Activated B cell treated with CpG ODN at 0.5 μM for 24 hours (primary cell): Measurements from ENCODE around the gene ASPG. TPM values are rescaled to one million over a fixed set of nuclear protein-coding genes. Genes with fewer than 3 reads are reported as not detected.

ENCODE experiments used
- ATAC-seq: fragments of 200-7000 bp; cut with Tn5 transposase; one replicate; pipeline ENCODE4 v1.10.0; 2021; ENCODE audit warnings: low read depth, mild to moderate bottlenecking, moderate library complexity
- CTCF ChIA-PET: fragments of 350-600 bp; sonication (Branson Sonifier 250); formaldehyde crosslinking; loops from one replicate; lab custom pipeline; 2021; ENCODE audit warnings: antibody characterized with exemption; lab: Charles Lee
- POLR2A ChIA-PET: fragments of 350-600 bp; sonication (Branson Sonifier 250); formaldehyde crosslinking; loops from one replicate; lab custom pipeline; 2021; ENCODE audit warnings: antibody characterized with exemption; lab: Charles Lee
- DNase-seq: peaks from one replicate; pipeline ENCODE4 v3.0.0; 2022
- H3K27ac Mint-ChIP-seq: one replicate; pipeline ENCODE4 v1.8.0; 2020; ENCODE audit warnings: mixed read lengths
- H3K27me3 Mint-ChIP-seq: one replicate; pipeline ENCODE4 v1.8.0; 2021; ENCODE audit warnings: mixed read lengths
- H3K36me3 Mint-ChIP-seq: one replicate; pipeline ENCODE4 v1.8.0; 2021; ENCODE audit warnings: low read depth, mixed read lengths
- H3K4me1 Mint-ChIP-seq: one replicate; pipeline ENCODE4 v1.8.0; 2021; ENCODE audit warnings: mixed read lengths
- H3K4me3 Mint-ChIP-seq: one replicate; pipeline ENCODE4 v1.8.0; 2020; ENCODE audit warnings: mild to moderate bottlenecking, mixed read lengths
- H3K9me3 Mint-ChIP-seq: one replicate; pipeline ENCODE4 v1.8.0; 2020; ENCODE audit warnings: mixed read lengths
- intact Hi-C: fragments of 100-400 bp; cut with micrococcal nuclease; formaldehyde crosslinking; loops from one replicate; pipeline ENCODE4 v1.15.1; 2024
- total RNA-seq: library from RNA; stranded (reverse); gene quantifications from 2 replicates; pipeline ENCODE4 v1.2.3, GENCODE V29; 2022
- TF ChIP-seq, protein P1 (sequence below): fragments of 200-600 bp; IDR thresholded peaks from one replicate; pipeline ENCODE4 v1.8.0; 2022; ENCODE audit warnings: antibody characterized with exemption, mild to moderate bottlenecking

ASPG gene
- total RNA-seq, 1 donor from 2014 or later: not detected

DNA sequence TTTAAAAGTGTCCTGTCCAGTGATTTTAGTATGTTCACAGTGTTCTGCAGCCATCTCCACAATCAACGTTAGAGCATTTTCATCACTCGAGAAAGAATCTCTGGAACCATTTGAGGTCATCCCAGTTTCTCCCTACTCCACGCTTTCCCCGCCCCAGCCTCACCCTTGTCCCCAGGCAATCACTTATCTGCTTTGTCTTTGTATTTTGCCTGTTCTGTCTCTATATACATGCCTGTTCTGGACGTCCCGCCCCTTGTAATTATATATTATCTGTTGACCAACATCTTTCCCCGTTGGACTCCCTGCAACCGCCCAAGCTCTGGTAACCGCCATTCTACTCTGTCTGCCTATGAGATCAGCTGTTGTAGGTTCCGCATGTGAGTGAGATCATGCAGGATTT lies 21.5 kb upstream of the ASPG start:
- intact Hi-C loops: no loop called here
- no peak overlapping the region for H3K27ac Mint-ChIP-seq
- POLR2A ChIA-PET: no interaction called here
- H3K4me1 Mint-ChIP-seq: no peaks in the 10 kb centered on the region
- ATAC-seq (no peak), DNase-seq (no peak)
- H3K36me3 Mint-ChIP-seq: no peaks in the 10 kb centered on the region
- peaks cover 32% of the 10 kb centered on the region for H3K27me3 Mint-ChIP-seq
- TF ChIP-seq, protein P1, sequence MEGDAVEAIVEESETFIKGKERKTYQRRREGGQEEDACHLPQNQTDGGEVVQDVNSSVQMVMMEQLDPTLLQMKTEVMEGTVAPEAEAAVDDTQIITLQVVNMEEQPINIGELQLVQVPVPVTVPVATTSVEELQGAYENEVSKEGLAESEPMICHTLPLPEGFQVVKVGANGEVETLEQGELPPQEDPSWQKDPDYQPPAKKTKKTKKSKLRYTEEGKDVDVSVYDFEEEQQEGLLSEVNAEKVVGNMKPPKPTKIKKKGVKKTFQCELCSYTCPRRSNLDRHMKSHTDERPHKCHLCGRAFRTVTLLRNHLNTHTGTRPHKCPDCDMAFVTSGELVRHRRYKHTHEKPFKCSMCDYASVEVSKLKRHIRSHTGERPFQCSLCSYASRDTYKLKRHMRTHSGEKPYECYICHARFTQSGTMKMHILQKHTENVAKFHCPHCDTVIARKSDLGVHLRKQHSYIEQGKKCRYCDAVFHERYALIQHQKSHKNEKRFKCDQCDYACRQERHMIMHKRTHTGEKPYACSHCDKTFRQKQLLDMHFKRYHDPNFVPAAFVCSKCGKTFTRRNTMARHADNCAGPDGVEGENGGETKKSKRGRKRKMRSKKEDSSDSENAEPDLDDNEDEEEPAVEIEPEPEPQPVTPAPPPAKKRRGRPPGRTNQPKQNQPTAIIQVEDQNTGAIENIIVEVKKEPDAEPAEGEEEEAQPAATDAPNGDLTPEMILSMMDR: no peak
- H3K4me3 Mint-ChIP-seq: no peak overlapping the region
- H3K9me3 Mint-ChIP-seq: peaks cover 8% of the 10 kb centered on the region
- CTCF ChIA-PET: no interaction called here

DNA sequence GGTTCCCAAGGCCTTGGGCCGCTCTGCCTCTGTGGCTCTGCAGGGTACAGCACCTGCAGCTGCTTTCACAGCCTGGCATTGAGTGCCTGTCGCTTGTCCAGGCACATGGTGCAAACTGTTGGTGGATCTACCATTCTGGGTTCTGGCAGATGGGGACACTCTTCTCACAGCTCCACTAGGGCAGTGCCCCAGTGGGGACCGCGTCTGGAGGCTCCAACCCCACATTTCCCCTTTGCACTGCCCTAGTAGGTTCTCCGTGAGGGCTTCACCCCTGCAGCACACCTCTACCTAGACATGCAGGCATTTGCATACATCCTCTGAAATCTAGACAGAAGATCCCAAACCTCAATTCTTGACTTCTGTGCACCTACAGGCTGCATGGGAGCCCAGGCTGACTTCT lies 19.2 kb upstream of the ASPG start:
- intact Hi-C loops: no loop called here
- no peaks in the 10 kb centered on the region for H3K36me3 Mint-ChIP-seq
- CTCF ChIA-PET: no interaction called here
- peaks cover 35% of the 10 kb centered on the region for H3K27me3 Mint-ChIP-seq
- H3K4me3 Mint-ChIP-seq: no peak overlapping the region
- H3K27ac Mint-ChIP-seq: no peak overlapping the region
- POLR2A ChIA-PET: no interaction called here
- ATAC-seq (no peak), DNase-seq (no peak)
- H3K9me3 Mint-ChIP-seq: peaks cover 8% of the 10 kb centered on the region
- no peaks in the 10 kb centered on the region for H3K4me1 Mint-ChIP-seq
- TF ChIP-seq, protein P1: no peak

DNA sequence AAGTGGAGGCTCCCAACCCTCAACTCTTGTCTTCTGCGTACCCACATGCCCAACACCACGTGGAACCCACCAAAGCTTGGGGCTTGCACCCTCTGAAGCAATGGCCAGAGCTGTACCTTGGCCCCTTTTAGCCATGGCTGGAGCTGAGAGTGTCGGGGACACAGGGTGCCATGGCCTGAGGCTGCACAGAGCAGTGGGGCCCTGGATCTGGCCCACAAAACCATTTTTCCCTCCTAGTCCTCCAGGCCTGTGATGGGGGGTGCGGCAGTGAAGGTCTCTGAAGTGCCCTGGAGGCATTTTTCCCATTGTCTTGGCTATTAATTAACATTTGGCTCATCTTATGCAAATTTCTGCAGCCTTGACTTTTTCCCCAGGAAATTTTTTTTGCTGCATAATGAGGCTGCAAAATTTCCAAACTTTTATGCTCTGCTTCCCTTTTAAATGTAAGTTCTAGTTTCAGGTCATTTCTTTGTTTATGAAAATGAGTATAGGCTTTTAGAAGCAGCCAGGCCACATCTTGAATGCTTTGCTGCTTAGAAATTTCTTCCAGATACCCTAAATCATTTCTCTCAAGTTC lies 18.7 kb upstream of the ASPG start:
- TF ChIP-seq, protein P1: no peak
- ChIA-PET POLR2A (no interaction called here), CTCF (no interaction called here)
- Mint-ChIP-seq H3K4me3 (no peak overlapping the region), H3K27me3 (peaks cover 35% of the 10 kb centered on the region), H3K27ac (no peak overlapping the region), H3K4me1 (no peaks in the 10 kb centered on the region), H3K36me3 (no peaks in the 10 kb centered on the region), H3K9me3 (peaks cover 8% of the 10 kb centered on the region)
- no peak for DNase-seq
- ATAC-seq: no peak
- intact Hi-C loops: no loop called here

DNA sequence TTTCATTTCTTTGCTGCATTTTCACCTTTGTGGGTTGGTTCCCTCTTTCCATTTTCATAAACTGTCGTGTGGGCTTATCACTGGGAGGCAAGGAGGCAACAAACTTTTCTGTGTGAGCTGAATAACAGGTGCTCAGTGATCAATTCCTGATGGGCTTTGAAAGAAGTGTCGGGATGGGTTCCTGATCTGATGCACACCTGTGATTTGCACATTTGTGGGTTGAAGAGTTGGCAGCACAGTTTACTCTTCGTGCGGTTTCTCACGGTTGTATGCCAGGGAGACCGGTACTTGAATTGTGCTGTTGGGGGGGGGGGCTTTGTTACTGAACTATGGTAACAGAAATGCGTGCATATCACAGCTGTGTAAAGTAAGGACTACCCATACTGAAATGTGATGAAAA lies 16.0 kb upstream of the ASPG start:
- no peak for ATAC-seq
- H3K27me3 Mint-ChIP-seq: peaks cover 22% of the 10 kb centered on the region
- H3K4me3 Mint-ChIP-seq: no peak overlapping the region
- POLR2A ChIA-PET: no interaction called here
- CTCF ChIA-PET: no interaction called here
- no peaks in the 10 kb centered on the region for H3K36me3 Mint-ChIP-seq
- TF ChIP-seq, protein P1: no peak
- no peak for DNase-seq
- intact Hi-C loops: no loop called here
- no peak overlapping the region for H3K27ac Mint-ChIP-seq
- H3K4me1 Mint-ChIP-seq: no peaks in the 10 kb centered on the region
- peaks cover 19% of the 10 kb centered on the region for H3K9me3 Mint-ChIP-seq

DNA sequence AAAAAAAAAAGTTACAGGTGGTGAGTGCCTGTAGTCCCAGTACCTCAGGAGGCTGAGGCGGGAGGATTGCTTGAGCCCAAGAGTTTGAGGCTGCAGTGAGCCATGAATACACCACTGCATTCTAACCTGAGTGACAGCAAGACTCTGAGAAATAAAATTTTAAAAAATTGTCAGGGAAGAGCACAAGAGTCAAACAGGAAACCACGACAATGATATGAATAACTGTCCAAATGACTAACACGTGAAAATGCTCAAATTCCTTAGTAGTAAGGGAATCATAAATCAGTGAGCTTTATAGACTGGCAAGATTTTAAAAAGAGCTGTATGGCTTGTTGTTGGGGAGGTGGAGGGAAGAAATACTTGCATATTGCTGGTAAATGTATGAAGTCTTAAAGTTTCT lies 12.9 kb upstream of the ASPG start:
- Mint-ChIP-seq H3K36me3 (no peaks in the 10 kb centered on the region), H3K27me3 (peaks cover 20% of the 10 kb centered on the region), H3K27ac (no peak overlapping the region), H3K4me3 (no peak overlapping the region), H3K4me1 (no peaks in the 10 kb centered on the region), H3K9me3 (peaks cover 12% of the 10 kb centered on the region)
- ChIA-PET POLR2A (no interaction called here), CTCF (interaction anchor here (0.6 kb wide), 1 partner anchor 968 kb away, joined by 3 read pairs; no protein-coding TSS in a partner anchor)
- intact Hi-C loops: no loop called here
- no peak for ATAC-seq
- TF ChIP-seq, protein P1: no peak
- DNase-seq: no peak
